IMR-90 (cell line): Measurements from ENCODE around the gene NPPA. TPM values are rescaled to one million over a fixed set of nuclear protein-coding genes. Genes with fewer than 3 reads are reported as not detected.

ENCODE experiments used
- ATAC-seq: fragments of 200-7000 bp; cut with Tn5 transposase; 2 replicates; pipeline ENCODE4 v1.9.1; 2020; ENCODE audit warnings: low read depth, mild to moderate bottlenecking, moderate library complexity
- BruUV-seq: library from RNA; stranded (reverse); fragments of 400-500 nt; replicated peaks from 2 replicates; lab custom pipeline; 2021; lab: Mats Ljungman, UMichigan
- CTCF ChIA-PET: fragments of 300-600 bp; formaldehyde crosslinking; extraction: SDS; loops from one replicate; lab custom pipeline; 2021; ENCODE audit warnings: antibody characterized with exemption; lab: Yijun Ruan, JAX
- POLR2A ChIA-PET: fragments of 300-600 bp; sonication (Branson Sonifier 250); formaldehyde crosslinking; loops from one replicate; lab custom pipeline; 2022; ENCODE audit warnings: antibody characterized with exemption; ENCODE audit not compliant: unreplicated experiment; lab: Charles Lee
- DNase-seq: peaks from one replicate; pipeline ENCODE4 v3.0.0; 2013
- H2AFZ ChIP-seq: replicated peaks from 2 replicates; pipeline ENCODE3; 2013; ENCODE audit warnings: low read length, mild to moderate bottlenecking; ENCODE audit not compliant: poor library complexity
- H2AK5ac ChIP-seq: 2 replicates; pipeline ENCODE4 v1.6.1; 2013; ENCODE audit warnings: low read depth, low read length, inconsistent platforms
- H2AK9ac ChIP-seq: replicated peaks from 2 replicates; pipeline ENCODE3; 2013; ENCODE audit warnings: mild to moderate bottlenecking, low read depth, low read length, moderate library complexity; ENCODE audit not compliant: poor library complexity
- H2BK120ac ChIP-seq: 2 replicates; pipeline ENCODE4 v1.6.1; 2013; ENCODE audit warnings: low read depth, low read length, inconsistent platforms
- H2BK15ac ChIP-seq: 3 replicates; pipeline ENCODE4 v1.6.1; 2013; ENCODE audit warnings: low read depth, low read length, inconsistent platforms
- H2BK20ac ChIP-seq: 2 replicates; pipeline ENCODE4 v1.6.1; 2013; ENCODE audit warnings: low read depth, mild to moderate bottlenecking, inconsistent platforms, low read length, moderate library complexity
- H2BK5ac ChIP-seq: 2 replicates; pipeline ENCODE4 v1.6.1; 2013; ENCODE audit warnings: mild to moderate bottlenecking, low read depth, low read length, inconsistent platforms; ENCODE audit not compliant: poor library complexity, severe bottlenecking
- H3K14ac ChIP-seq: replicated peaks from 2 replicates; pipeline ENCODE4 v1.6.1; 2013; ENCODE audit warnings: low read depth, low read length, inconsistent platforms
- H3K18ac ChIP-seq: 2 replicates; pipeline ENCODE4 v1.6.1; 2013; ENCODE audit warnings: low read depth, low read length, control low read depth
- H3K23ac ChIP-seq: 2 replicates; pipeline ENCODE4 v1.6.1; 2013; ENCODE audit warnings: low read depth, low read length, inconsistent platforms
- H3K27ac ChIP-seq: 2 replicates; pipeline ENCODE4 v1.5.1; 2013; ENCODE audit warnings: mild to moderate bottlenecking, control low read depth, low read length; ENCODE audit not compliant: insufficient read depth
- H3K27me3 ChIP-seq: 2 replicates; pipeline ENCODE4 v1.6.1; 2013; ENCODE audit warnings: low read length; ENCODE audit not compliant: control insufficient read depth, insufficient read depth
- H3K36me3 ChIP-seq: 2 replicates; pipeline ENCODE4 v1.6.1; 2013; ENCODE audit warnings: low read length, mixed read lengths; ENCODE audit not compliant: control insufficient read depth, insufficient read depth
- H3K4ac ChIP-seq: 2 replicates; pipeline ENCODE4 v1.6.1; 2013; ENCODE audit warnings: low read depth, low read length, inconsistent platforms
- H3K4me1 ChIP-seq: 2 replicates; pipeline ENCODE4 v1.6.1; 2013; ENCODE audit warnings: low read length, mixed read lengths; ENCODE audit not compliant: control insufficient read depth, insufficient read depth
- H3K4me2 ChIP-seq: 2 replicates; pipeline ENCODE4 v1.6.1; 2013; ENCODE audit warnings: low read depth, mild to moderate bottlenecking, control low read depth, low read length, moderate library complexity
- H3K4me3 ChIP-seq: 2 replicates; pipeline ENCODE4 v1.5.1; 2013; ENCODE audit warnings: low read depth, mild to moderate bottlenecking, control low read depth, low read length, moderate library complexity; ENCODE audit not compliant: insufficient read depth
- H3K56ac ChIP-seq: 2 replicates; pipeline ENCODE4 v1.6.1; 2013; ENCODE audit warnings: low read length, inconsistent platforms; ENCODE audit not compliant: insufficient read depth; ENCODE audit errors: extremely low read depth
- H3K79me1 ChIP-seq, 2 experiments: 2 replicates each; pipeline ENCODE4 v1.6.1; 2013; ENCODE audit warnings: low read length in 2 of 2, inconsistent platforms in 1 of 2, low read depth in 1 of 2
- H3K9ac ChIP-seq: 2 replicates; pipeline ENCODE4 v1.6.1; 2013; ENCODE audit warnings: low read depth, low read length, control low read depth
- H3K9me1 ChIP-seq: 2 replicates; pipeline ENCODE4 v1.6.1; 2013; ENCODE audit warnings: low read length, inconsistent platforms; ENCODE audit not compliant: insufficient read depth
- H3K9me3 ChIP-seq: 2 replicates; pipeline ENCODE4 v1.6.1; 2013; ENCODE audit warnings: low read length; ENCODE audit not compliant: control insufficient read depth, insufficient read depth
- H4K20me1 ChIP-seq: 2 replicates; pipeline ENCODE4 v1.6.1; 2013; ENCODE audit warnings: low read length, inconsistent platforms; ENCODE audit not compliant: insufficient read depth
- H4K5ac ChIP-seq: 2 replicates; pipeline ENCODE4 v1.6.1; 2013; ENCODE audit warnings: mild to moderate bottlenecking, low read depth, low read length, control low read depth
- H4K8ac ChIP-seq, 2 experiments: 2 replicates each; pipeline ENCODE4 v1.6.1; 2013; ENCODE audit warnings: low read depth in 2 of 2, low read length in 2 of 2, control low read depth in 1 of 2, inconsistent platforms in 1 of 2
- H4K91ac ChIP-seq: 2 replicates; pipeline ENCODE4 v1.6.1; 2013; ENCODE audit warnings: low read depth, low read length, inconsistent platforms; ENCODE audit not compliant: insufficient read depth
- MAFK ChIP-seq: IDR thresholded peaks from 2 replicates; pipeline ENCODE4 v1.6.1; 2012; ENCODE audit warnings: low read depth, low read length, improper control_type of control experiment
- RFX5 ChIP-seq: IDR thresholded peaks from 2 replicates; pipeline ENCODE4 v1.8.0; 2012; ENCODE audit warnings: low read depth, mild to moderate bottlenecking, low read length, moderate library complexity
- WGBS, 2 experiments: methylation state at CpG; one replicate each; pipeline versions ENCODE4 v1.1.5 to v1.1.7; 2013; ENCODE audit warnings: missing lambda C conversion rate in 2 of 2; ENCODE audit not compliant: insufficient read length in 1 of 2; ENCODE audit errors: extremely low coverage in 2 of 2; 5-methylcytosine and 5-hydroxymethylcytosine counted together
- dilution Hi-C: fragments of 300-500 bp; cut with HindIII; formaldehyde crosslinking; loops from one replicate; pipeline ENCODE4 v1.14.3; 2018; ENCODE audit warnings: low sequenced_read_pairs; ENCODE audit not compliant: unreplicated experiment
- in situ Hi-C: fragments of 300-500 bp; cut with MboI; formaldehyde crosslinking; loops from 3 replicates; pipeline ENCODE4 v1.14.3; 2019; ENCODE audit warnings: low sequenced_read_pairs, inconsistent platforms, mixed read lengths
- intact Hi-C: fragments of 100-400 bp; cut with micrococcal nuclease; formaldehyde crosslinking; loops from 2 replicates; pipeline ENCODE4 v1.10.0; 2022
- polyA plus RNA-seq, 3 experiments: library from polyadenylated mRNA; depleted of rRNA; stranded (reverse); fragments of >200 nt; gene quantifications; 2 replicates each; pipeline ENCODE4 v1.2.3, GENCODE V29; 2012; ENCODE audit warnings: low replicate concordance in 1 of 3
- total RNA-seq: library from RNA; depleted of rRNA; stranded (reverse); fragments of >200 nt; gene quantifications from 2 replicates; pipeline ENCODE4 v1.2.3, GENCODE V29; 2012

Gene NPPA
- total and polyA plus RNA-seq, 2 of the 4 experiments (the other 2 are of a cell fraction): not detected

GRCh38 chr1:11878891-11879190 lies 31.3 kb upstream of the NPPA start:
- Histone ChIP-seq H4K8ac (no peak overlapping the region), H4K91ac (no peak overlapping the region), H3K79me1 (no peaks in the 10 kb centered on the region), H3K4me2 (no peak overlapping the region), H4K5ac (no peak overlapping the region), H3K14ac (no peak overlapping the region), H3K4me3 (no peak overlapping the region), H3K9ac (no peak overlapping the region), H2BK15ac (no peak overlapping the region), H2BK20ac (no peak overlapping the region), H3K36me3 (no peaks in the 10 kb centered on the region), H2BK5ac (no peak overlapping the region), H3K56ac (no peak overlapping the region), H2AK5ac (no peak overlapping the region), H3K9me3 (no peaks in the 10 kb centered on the region; the same call in 1 of the 2 replicates), H3K27me3 (peaks cover 64% of the 10 kb centered on the region), H4K20me1 (no peaks in the 10 kb centered on the region), H3K18ac (no peak overlapping the region), H2BK120ac (no peak overlapping the region), H2AFZ (no peak overlapping the region), H2AK9ac (no peak overlapping the region), H3K23ac (no peak overlapping the region), H3K4ac (no peak overlapping the region), H3K4me1 (no peaks in the 10 kb centered on the region), H3K27ac (no peak overlapping the region), H3K9me1 (no peaks in the 10 kb centered on the region)
- intact Hi-C loops: no loop called here
- dilution Hi-C loops: no loop called here
- no peak for DNase-seq
- WGBS, 2 experiments: 90% methylated on average over 4 of the region's 6 CpGs; no CpG with 5 or more reads in 1 of the 2 experiments
- BruUV-seq: no TSS peak
- CTCF ChIA-PET: no interaction called here
- ATAC-seq: no peak
- POLR2A ChIA-PET: no interaction called here
- TF ChIP-seq RFX5 (no peak), MAFK (no peak)
- in situ Hi-C loops: no loop called here
